GM18511 (cell line): ENCODE results near the gene TSC22D4.
"Not testable (repeated sequence)": the region's sequence is repeated elsewhere in the genome, so short reads cannot be mapped to it uniquely, and the experiment has no call there.

Source experiments
- ATAC-seq: cut with Tn5 transposase; IDR thresholded peaks from one replicate; pipeline ENCODE4 v1.9.1; 2021; ENCODE audit warnings: mild to moderate bottlenecking, moderate library complexity; ENCODE audit not compliant: unreplicated experiment

Gene TSC22D4

GRCh38 chr7:100478958-100479660, at the start of gene TSC22D4:
Gene TSC22D4, minus strand, starts transcription at chr7:100479214. Its CDS starts 1,176 bp downstream, at chr7:100478038.
- ATAC-seq: peak; percentile 71

- not testable (repeated sequence) for ATAC-seq
Observed at GRCh38 chr7:100528108-100528866, 49.3 kb upstream of the TSC22D4 start.

DNA sequence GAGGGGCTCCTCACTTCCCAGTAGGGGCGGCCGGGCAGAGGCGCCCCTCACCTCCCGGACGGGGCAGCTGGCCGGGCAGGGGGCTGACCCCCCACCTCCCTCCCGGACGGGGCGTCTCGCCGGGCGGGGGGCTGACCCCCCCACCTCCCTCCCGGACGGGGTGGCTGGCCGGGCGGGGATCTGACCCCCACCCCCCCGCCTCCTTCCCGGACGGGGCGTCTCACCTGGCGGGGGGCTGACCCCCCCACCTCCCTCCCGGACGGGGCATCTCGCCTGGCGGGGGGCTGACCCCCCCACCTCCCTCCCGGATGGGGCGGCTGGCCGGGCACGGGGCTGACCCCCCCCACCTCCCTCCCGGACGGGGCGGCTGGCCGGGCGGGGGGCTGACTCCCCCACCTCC, 44.2 kb upstream of the TSC22D4 start:
- ATAC-seq: not testable (repeated sequence)

- ATAC-seq: not testable (repeated sequence)
Observed at GRCh38 chr7:100521909-100522593, 43.0 kb upstream of the TSC22D4 start.

DNA sequence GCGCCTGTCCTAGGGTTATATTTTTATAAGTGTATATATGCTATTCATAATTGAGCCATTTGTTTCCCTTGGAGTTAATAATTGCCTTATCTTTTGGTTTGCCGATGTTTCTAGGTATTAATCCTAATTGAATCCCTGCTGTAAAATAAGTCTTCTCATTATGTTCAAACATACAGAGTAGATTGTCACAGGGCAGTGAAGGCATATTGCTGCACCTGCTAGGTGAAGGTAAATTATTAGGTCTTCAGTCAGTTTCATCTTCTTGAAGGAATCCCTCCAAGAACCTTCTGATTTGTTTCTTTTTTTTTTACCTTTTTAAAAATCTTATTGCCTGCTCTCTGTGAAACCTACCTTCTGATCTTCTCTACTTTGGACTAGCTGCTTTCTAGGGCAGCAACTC, 42.1 kb upstream of the TSC22D4 start:
- no peak for ATAC-seq

DNA sequence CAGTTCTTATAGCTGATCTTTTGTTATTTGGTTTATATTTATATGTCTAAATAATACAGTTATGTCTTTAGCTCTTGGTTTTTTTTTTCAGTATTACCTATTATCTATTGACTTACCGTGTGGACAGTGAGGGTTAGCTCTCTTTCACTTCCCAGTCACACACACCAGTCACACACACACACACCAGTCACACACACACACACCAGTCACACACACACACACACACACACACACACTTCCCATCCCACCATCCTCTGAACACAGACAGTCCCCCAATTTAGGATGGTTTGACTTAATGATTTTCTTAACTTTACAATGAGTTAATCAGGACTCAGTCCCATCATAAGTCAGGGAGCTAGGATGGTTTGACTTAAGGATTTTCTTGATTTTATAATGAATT, 41.1 kb upstream of the TSC22D4 start:
- no peak for ATAC-seq

DNA sequence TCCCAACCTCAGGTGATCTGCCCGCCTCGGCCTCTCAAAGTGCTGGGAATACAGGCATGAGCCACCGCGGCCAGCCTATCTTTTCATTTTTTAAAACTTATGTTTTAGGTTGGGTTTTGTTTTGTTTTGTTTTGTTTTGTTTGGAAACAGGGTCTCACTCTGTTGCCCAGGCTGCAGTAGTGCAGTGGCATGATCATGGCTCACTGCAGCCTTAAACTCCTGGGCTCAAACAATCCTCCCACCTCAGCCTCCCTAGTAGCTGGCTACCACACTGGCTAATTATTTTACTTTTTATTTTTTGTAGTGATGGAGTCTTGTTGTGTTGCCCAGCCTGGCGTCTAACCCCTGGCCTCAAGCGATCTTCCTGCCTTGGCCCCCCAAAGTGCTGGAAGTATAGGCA, 40.6 kb upstream of the TSC22D4 start:
- no peak for ATAC-seq

- no peak for ATAC-seq
Observed at GRCh38 chr7:100517305-100517704, 38.3 kb upstream of the TSC22D4 start.

- ATAC-seq: no peak
Observed at GRCh38 chr7:100516135-100516812, 37.3 kb upstream of the TSC22D4 start.

DNA sequence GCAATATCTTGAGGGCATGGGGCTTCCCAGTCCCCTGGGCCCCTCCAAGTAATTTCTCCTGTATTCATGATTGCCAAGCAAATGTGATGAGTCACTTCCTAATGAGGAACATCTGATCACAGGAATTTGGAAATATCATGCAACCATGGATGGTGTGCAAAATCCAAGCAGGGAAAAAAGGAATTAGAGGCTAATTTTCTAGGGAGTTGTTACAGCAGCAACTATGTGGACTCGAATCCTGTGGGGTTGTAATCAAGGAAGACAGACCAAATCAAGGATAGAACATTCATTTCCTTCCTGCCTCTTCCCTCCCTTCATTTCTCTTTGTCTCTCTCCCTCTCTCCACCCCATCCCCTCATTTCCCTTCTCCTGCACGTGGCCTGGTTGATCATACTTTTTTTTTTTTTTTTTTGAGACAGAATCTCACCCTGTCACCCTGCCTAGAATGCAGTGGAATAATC, 36.1 kb upstream of the TSC22D4 start:
- ATAC-seq: no peak

DNA sequence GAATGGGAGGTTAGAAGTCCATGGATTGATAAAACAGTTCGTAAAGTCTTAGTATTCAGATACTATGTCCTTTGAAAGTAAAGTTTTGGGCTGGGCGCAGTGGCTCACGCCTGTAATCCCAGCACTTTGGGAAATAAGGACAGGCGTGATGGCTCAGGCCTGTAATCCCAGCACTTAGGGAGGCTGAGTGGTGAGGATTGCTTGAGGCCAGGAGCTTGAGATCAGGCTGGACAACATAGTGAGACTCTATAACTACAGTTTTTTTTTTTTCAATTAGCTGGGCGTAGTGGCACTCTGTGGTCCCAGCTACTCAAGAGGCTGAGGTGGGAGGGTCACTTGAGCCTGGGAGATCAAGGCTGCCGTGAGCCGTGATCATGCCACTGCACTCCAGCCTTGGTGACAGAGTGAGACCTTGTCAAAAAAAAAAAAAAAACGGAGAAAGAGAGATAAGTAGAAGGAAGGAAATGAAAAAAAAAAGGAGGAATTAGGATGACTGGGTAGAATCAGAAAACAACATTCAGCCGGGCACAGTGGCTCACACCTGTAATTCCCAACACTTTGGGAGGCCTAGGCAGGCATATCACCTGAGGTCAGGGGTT, 34.3 kb upstream of the TSC22D4 start:
- ATAC-seq: no peak

DNA sequence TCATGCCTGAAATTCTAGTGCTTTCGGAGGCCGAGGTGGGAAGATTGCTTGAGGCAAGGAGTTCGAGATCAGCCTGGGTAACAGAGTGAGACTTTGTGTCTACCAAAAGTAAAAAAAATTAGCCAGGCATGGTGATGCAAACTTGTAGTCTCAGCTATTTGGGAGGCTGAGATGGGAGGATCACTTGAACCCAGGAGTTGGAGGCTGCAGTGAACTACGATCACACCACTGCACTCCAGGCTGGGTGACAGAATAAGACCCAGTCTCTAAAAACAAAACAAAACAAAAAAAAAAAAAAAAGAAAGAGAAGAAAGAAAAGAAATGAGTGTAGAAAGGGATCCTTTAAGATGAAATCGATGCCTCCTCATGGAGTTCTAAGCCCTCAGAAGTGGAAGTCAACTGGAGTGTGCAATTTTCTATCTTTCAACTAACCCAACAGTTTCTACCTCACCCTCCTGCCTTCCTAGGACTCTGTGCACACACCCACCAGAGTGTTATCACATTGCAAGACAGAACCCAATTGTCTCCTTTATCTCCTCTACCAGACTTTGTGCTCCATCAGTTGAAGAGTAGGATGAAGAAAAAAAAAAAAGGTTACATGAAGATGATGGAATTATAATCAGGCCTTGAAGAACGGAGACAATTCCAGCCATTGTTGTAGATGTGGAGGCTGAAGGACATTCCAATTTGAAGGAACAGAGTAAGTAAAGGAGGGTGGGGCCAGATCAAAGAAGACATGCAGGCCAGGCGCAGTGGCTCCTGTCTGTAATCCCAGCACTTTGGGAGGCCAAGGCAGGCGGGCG, 31.6 kb upstream of the TSC22D4 start:
- ATAC-seq: no peak

- ATAC-seq: no peak
Observed at GRCh38 chr7:100509231-100509630, 30.2 kb upstream of the TSC22D4 start.

DNA sequence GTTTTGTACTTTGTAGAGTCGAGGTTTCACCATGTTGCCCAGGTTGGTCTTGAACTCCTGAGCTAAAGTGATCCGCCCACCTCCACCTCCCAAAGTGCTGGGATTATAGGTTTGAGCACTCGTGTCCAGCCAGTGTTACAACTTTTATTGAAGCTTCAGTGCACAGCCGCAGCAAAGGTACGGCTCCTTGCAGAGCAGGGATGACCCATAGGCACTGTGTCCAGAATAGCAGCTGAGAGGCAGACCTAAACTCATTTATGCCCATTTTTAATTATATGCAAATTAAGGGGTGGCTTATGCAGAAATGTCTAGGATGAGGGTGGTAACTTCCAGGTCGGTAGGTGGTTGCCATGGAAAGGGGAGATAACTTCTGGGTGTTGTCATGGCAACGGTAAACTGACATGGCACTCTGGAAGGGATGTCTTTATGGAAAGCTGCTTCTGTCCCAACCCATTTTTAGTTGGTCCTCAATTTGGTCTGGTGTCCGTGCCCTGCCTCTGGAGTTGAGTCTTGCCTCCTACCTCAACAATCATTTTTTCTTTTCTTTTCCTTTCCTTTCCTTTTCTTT, 27.4 kb upstream of the TSC22D4 start:
- ATAC-seq: no peak

- no peak for ATAC-seq
Observed at GRCh38 chr7:100504887-100505611, 26.0 kb upstream of the TSC22D4 start.

DNA sequence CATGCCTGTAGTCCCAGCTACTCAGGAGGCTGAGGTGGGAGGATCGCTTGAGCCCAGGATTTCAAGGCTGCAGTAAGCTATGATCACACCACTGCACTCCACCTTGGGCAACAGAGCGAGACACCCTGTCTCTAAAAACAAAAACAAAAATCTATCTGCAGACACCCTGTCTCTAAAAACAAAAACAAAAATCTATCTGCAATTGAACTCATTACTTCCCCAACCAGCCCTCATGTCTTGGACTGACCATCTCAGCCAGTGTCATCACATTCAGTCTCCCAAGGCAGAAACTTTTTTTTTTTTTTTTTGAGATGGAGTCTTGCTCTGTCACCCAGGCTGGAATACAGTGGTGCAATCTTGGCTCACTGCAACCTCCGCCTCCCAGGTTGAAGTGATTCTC, 25.0 kb upstream of the TSC22D4 start:
- ATAC-seq: not testable (repeated sequence)

GRCh38 chr7:100500743-100501142, 21.7 kb upstream of the TSC22D4 start:
- ATAC-seq: not testable (repeated sequence)

DNA sequence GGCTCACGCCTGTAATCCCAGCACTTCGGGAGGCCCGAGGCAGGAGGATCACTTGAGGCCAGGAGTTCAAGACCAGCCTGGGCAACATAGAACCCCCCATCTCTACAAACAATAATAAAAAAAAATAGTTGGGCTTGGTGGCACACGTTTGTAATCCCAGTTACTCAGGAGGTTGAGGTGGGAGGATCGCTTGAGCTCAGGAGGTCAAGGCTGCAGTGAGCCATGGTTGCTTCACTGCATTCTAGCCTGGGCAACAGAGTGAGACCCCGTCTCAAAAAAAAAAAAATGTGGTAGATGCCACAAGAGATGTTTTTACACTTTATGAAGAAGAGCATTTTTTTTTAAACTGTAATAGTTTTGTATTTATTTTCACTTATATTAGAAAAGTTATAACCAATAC, 17.5 kb upstream of the TSC22D4 start:
- no peak for ATAC-seq
